Activated CD8-positive, alpha-beta T cell treated with anti-CD3 and anti-CD28 coated beads for 36 hours (primary cell): ENCODE measurements around the gene WIF1. TPM values are rescaled to one million over a fixed set of nuclear protein-coding genes. Genes with fewer than 3 reads are reported as not detected.

Source experiments
- ATAC-seq: fragments of 200-7000 bp; cut with Tn5 transposase; one replicate; pipeline ENCODE4 v1.10.0; 2021; ENCODE audit warnings: mild to moderate bottlenecking, moderate library complexity
- CTCF ChIA-PET: fragments of 350-600 bp; sonication (Branson Sonifier 250); formaldehyde crosslinking; loops from one replicate; lab custom pipeline; 2021; ENCODE audit warnings: antibody characterized with exemption; lab: Charles Lee
- POLR2A ChIA-PET: fragments of 350-600 bp; sonication (Branson Sonifier 250); formaldehyde crosslinking; loops from one replicate; lab custom pipeline; 2021; ENCODE audit warnings: antibody characterized with exemption; lab: Charles Lee
- DNase-seq: peaks from one replicate; pipeline ENCODE4 v3.0.0-alpha.2; 2020
- H3K27ac Mint-ChIP-seq: one replicate; pipeline ENCODE4 v1.8.0; 2021; ENCODE audit warnings: mild to moderate bottlenecking, mixed read lengths
- H3K27me3 Mint-ChIP-seq: one replicate; pipeline ENCODE4 v1.8.0; 2021; ENCODE audit warnings: mixed read lengths
- H3K36me3 Mint-ChIP-seq: one replicate; pipeline ENCODE4 v1.8.0; 2021; ENCODE audit warnings: low read depth, mixed read lengths
- H3K4me1 Mint-ChIP-seq: one replicate; pipeline ENCODE4 v1.8.0; 2021; ENCODE audit warnings: low read depth, mixed read lengths
- H3K4me3 Mint-ChIP-seq: one replicate; pipeline ENCODE4 v1.8.0; 2021; ENCODE audit warnings: mild to moderate bottlenecking, moderate library complexity, mixed read lengths
- H3K9me3 Mint-ChIP-seq: one replicate; pipeline ENCODE4 v1.8.0; 2021; ENCODE audit warnings: mixed read lengths
- CTCF ChIP-seq: fragments of 200-600 bp; IDR thresholded peaks from one replicate; pipeline ENCODE4 v1.8.0; 2022; ENCODE audit warnings: antibody characterized with exemption, mild to moderate bottlenecking
- intact Hi-C: fragments of 100-400 bp; cut with micrococcal nuclease; formaldehyde crosslinking; loops from one replicate; pipeline ENCODE4 v1.10.0; 2022
- total RNA-seq, 2 experiments: library from RNA; stranded (reverse); gene quantifications; one replicate each; pipeline ENCODE4 v1.2.3, GENCODE V29; 2021

The WIF1 gene
- total RNA-seq = not detected

- POLR2A ChIA-PET = no interaction called here
- CTCF ChIA-PET = interaction anchor here (0.6 to 6.4 kb wide), 14 partner anchors 10 to 319 kb away, joined by 3 to 42 read pairs (median 4); partner anchors contain the start of gene LEMD3
Observed at GRCh38 chr12:65121049-65121955, at the start of gene WIF1. Gene WIF1, minus strand, starts transcription at chr12:65121305. Its CDS starts 114 bp downstream, at chr12:65121191.

GRCh38 chr12:65170209-65170881 lies 49.2 kb upstream of the WIF1 start:
- no peak for TF ChIP-seq CTCF
- Mint-ChIP-seq H3K9me3 (no peaks in the 10 kb centered on the region), H3K4me1 (peaks cover 26% of the 10 kb centered on the region), H3K27ac (peak overlapping the region; percentile 86), H3K27me3 (no peaks in the 10 kb centered on the region), H3K36me3 (peaks cover 22% of the 10 kb centered on the region), H3K4me3 (peak overlapping the region; percentile 93)
- intact Hi-C loops = loop anchor here (2.0 kb wide), 1 partner anchor 62 kb away; no protein-coding TSS in a partner anchor
- peak; percentile 56 for ATAC-seq
- ChIA-PET CTCF (interaction anchor here (0.8 to 2.4 kb wide), 2 partner anchors 14 to 62 kb away, joined by 3 to 10 read pairs; no protein-coding TSS in a partner anchor), POLR2A (interaction anchor here (0.5 to 2.5 kb wide), 11 partner anchors 8 to 961 kb away, joined by 3 to 13 read pairs (median 6); no protein-coding TSS in a partner anchor)
- peak; percentile 79 for DNase-seq

More at GRCh38 chr12:65121049-65121955, at the start of gene WIF1:
- DNase-seq (peak; percentile 40), ATAC-seq (peak; percentile 86)
- Mint-ChIP-seq H3K4me1 (peaks cover 3% of the 10 kb centered on the region), H3K9me3 (no peaks in the 10 kb centered on the region), H3K4me3 (peak within 1 kb of the TSS; percentile 44), H3K27me3 (peaks cover 40% of the 10 kb centered on the region), H3K27ac (no peak within 1 kb of the TSS), H3K36me3 (no peaks in the 10 kb centered on the region)
- intact Hi-C loops = loop anchor here (5.0 kb wide), 2 partner anchors 229 to 319 kb away; no protein-coding TSS in a partner anchor
- peak; percentile 53 for TF ChIP-seq CTCF

GRCh38 chr12:65169320-65170208 lies 48.5 kb upstream of the WIF1 start, which contains the start of gene LEMD3:
Gene LEMD3, plus strand, starts transcription at chr12:65169583. Its CDS starts 14 bp downstream, at chr12:65169597.
- peaks cover 26% of the 10 kb centered on the region for H3K4me1 Mint-ChIP-seq
- intact Hi-C loops = loop anchor here (2.0 kb wide), 1 partner anchor 63 kb away; no protein-coding TSS in a partner anchor
- TF ChIP-seq CTCF = no peak
- ChIA-PET POLR2A (interaction anchor here (0.9 to 2.5 kb wide), 16 partner anchors 9 to 72 kb away, joined by 3 to 13 read pairs (median 6); no protein-coding TSS in a partner anchor), CTCF (interaction anchor here (0.9 to 2.4 kb wide), 8 partner anchors 12 to 62 kb away, joined by 3 to 15 read pairs (median 4); partner anchors contain the start of gene WIF1)
- peak; percentile 97 for DNase-seq
- H3K4me3 Mint-ChIP-seq = peak within 1 kb of the TSS; percentile 93
- no peaks in the 10 kb centered on the region for H3K27me3 Mint-ChIP-seq
- peak within 1 kb of the TSS; percentile 96 for H3K27ac Mint-ChIP-seq
- peak; percentile 93 for ATAC-seq
- H3K36me3 Mint-ChIP-seq = peaks cover 22% of the 10 kb centered on the region
- no peaks in the 10 kb centered on the region for H3K9me3 Mint-ChIP-seq

- no peak for TF ChIP-seq CTCF
- ATAC-seq (no peak), DNase-seq (no peak)
- H3K36me3 Mint-ChIP-seq = peaks cover 22% of the 10 kb centered on the region
- intact Hi-C loops = no loop called here
- POLR2A ChIA-PET = interaction anchor here (0.9 to 2.5 kb wide), 13 partner anchors 9 to 72 kb away, joined by 3 to 13 read pairs (median 6); no protein-coding TSS in a partner anchor
- peak overlapping the region; percentile 93 for H3K4me3 Mint-ChIP-seq
- peaks cover 25% of the 10 kb centered on the region for H3K4me1 Mint-ChIP-seq
- CTCF ChIA-PET = interaction anchor here (0.9 to 2.4 kb wide), 9 partner anchors 12 to 63 kb away, joined by 3 to 15 read pairs (median 4); partner anchors contain the start of gene WIF1
- no peaks in the 10 kb centered on the region for H3K27me3 Mint-ChIP-seq
- peak overlapping the region; percentile 96 for H3K27ac Mint-ChIP-seq
- H3K9me3 Mint-ChIP-seq = no peaks in the 10 kb centered on the region
Observed at GRCh38 chr12:65168681-65169319, 47.7 kb upstream of the WIF1 start.
